Vagina (tissue), 2 donors: Measurements from ENCODE around the gene SOSTDC1.

Experiments used
- POLR2A ChIP-seq, 2 donors: fragments of 450-650 bp; IDR thresholded peaks; one replicate each; pipeline ENCODE4 v1.6.1; 2017; ENCODE audit warnings: antibody characterized with exemption in 2 of 2, mild to moderate bottlenecking in 2 of 2, moderate library complexity in 2 of 2
- TF ChIP-seq, protein P1 (sequence below), 3 experiments: fragments of 450-650 bp in 2 of 3; fragments of 200-600 bp in 1 of 3; sonication (generic) in 1 of 3; IDR thresholded peaks; one replicate each; pipeline ENCODE4 v1.5.1; 2017 to 2019; ENCODE audit warnings: antibody characterized with exemption in 3 of 3, mild to moderate bottlenecking in 2 of 3, moderate library complexity in 2 of 3

DNA sequence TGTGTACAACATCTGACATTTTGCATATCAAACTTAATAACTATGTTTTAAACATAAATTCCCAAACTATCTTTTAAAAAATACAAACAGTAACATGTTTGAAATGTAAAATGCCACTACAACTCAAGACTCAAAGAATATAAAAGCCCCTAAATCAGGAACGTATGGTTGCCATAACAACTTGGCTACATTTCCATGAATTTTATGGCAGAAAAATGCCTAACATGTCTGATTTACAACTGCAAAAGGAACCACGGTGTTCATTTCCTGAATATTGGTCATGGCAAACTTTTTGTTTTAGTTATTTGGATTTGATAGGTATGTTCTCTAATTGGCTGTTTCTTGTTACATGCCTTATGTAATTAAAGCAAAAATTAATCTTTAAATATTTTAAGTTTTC, 2.0 kb downstream of the SOSTDC1 start:
- TF ChIP-seq POLR2A (IDR thresholded peaks at IDR 0.05), result no peak
- TF ChIP-seq, protein P1, sequence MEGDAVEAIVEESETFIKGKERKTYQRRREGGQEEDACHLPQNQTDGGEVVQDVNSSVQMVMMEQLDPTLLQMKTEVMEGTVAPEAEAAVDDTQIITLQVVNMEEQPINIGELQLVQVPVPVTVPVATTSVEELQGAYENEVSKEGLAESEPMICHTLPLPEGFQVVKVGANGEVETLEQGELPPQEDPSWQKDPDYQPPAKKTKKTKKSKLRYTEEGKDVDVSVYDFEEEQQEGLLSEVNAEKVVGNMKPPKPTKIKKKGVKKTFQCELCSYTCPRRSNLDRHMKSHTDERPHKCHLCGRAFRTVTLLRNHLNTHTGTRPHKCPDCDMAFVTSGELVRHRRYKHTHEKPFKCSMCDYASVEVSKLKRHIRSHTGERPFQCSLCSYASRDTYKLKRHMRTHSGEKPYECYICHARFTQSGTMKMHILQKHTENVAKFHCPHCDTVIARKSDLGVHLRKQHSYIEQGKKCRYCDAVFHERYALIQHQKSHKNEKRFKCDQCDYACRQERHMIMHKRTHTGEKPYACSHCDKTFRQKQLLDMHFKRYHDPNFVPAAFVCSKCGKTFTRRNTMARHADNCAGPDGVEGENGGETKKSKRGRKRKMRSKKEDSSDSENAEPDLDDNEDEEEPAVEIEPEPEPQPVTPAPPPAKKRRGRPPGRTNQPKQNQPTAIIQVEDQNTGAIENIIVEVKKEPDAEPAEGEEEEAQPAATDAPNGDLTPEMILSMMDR (IDR thresholded peaks at IDR 0.05), result no peak
